Bronchial epithelial cell (primary cell): Measurements from ENCODE around the gene TRAPPC2L. TPM values are rescaled to one million over a fixed set of nuclear protein-coding genes. Genes with fewer than 3 reads are reported as not detected.

Experiments
- DNase-seq: peaks from one replicate; pipeline ENCODE4 v3.0.0-alpha.2; 2010; ENCODE audit warnings: low read depth
- FAIRE-seq: peaks from 2 replicates; lab custom pipeline; 2011; peaks lifted over from hg19 to GRCh38; lab: Jason Lieb, UNC
- H3K27me3 ChIP-seq: 2 replicates; pipeline ENCODE4 v1.5.1; 2011; ENCODE audit warnings: low read length; ENCODE audit not compliant: control insufficient read depth, insufficient read depth
- H3K36me3 ChIP-seq: 2 replicates; pipeline ENCODE4 v1.5.1; 2011; ENCODE audit warnings: low read length; ENCODE audit not compliant: control insufficient read depth, insufficient read depth
- H3K4me3 ChIP-seq: 2 replicates; pipeline ENCODE4 v1.5.1; 2011; ENCODE audit warnings: mild to moderate bottlenecking, low read depth, low read length, control low read depth
- total RNA-seq: library from RNA; depleted of rRNA; stranded (reverse); fragments of >200 nt; gene quantifications from 2 replicates; pipeline ENCODE4 v1.2.1, GENCODE V29; 2014
- TF ChIP-seq, protein P1 (sequence below): IDR thresholded peaks from 2 replicates; pipeline ENCODE4 v1.5.1; 2011; ENCODE audit warnings: mild to moderate bottlenecking, moderate library complexity, low read length, control low read depth, inconsistent platforms; ENCODE audit not compliant: insufficient read depth, severe bottlenecking

Gene TRAPPC2L
- total RNA-seq, 1 donor from 2014 or later = 65.0 TPM

DNA sequence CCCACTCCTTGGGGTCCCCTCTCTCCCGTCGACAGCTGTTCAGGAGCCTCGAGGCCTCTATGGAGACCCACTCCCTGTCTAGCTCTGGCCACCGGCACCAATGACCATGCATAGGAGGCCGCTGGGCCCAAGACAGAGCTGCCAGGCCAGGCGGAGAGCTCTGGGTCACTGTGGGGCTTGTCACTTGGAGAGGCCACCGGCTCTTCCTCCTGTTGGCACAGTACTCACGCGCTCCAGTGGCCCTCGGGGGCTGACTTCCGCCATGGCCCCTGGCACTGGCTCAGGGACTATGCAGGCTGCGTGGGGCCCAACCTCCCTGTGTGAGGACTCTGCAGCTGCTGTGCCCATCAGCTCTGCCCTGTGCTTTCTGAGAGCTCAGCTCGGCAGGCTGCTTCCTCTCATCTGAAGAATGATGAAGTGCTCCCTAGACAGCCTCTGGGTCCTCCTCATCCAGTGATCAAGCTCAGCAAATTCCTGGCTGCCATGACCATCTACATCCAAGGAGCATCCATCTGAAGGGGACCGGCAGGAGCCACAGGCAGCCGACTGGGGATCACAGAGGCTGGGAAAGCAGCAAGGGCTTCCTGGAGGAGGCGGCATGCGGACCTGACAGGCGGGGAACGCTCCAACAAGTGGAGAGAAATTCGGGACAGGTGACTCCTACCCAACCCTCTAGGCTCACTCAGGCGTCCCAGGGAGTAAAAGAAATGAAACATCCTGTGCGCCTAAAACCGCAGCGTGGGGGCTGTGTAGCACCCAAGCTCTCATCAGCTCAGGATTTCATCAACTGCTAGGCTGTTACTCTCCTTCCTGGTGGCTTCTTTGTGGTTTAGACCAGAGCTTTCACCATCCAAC is 17.0 kb upstream of the TRAPPC2L start:
- TF ChIP-seq, protein P1, sequence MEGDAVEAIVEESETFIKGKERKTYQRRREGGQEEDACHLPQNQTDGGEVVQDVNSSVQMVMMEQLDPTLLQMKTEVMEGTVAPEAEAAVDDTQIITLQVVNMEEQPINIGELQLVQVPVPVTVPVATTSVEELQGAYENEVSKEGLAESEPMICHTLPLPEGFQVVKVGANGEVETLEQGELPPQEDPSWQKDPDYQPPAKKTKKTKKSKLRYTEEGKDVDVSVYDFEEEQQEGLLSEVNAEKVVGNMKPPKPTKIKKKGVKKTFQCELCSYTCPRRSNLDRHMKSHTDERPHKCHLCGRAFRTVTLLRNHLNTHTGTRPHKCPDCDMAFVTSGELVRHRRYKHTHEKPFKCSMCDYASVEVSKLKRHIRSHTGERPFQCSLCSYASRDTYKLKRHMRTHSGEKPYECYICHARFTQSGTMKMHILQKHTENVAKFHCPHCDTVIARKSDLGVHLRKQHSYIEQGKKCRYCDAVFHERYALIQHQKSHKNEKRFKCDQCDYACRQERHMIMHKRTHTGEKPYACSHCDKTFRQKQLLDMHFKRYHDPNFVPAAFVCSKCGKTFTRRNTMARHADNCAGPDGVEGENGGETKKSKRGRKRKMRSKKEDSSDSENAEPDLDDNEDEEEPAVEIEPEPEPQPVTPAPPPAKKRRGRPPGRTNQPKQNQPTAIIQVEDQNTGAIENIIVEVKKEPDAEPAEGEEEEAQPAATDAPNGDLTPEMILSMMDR = no peak
- H3K27me3 ChIP-seq = no peaks in the 10 kb centered on the region
- no peak for DNase-seq
- peaks cover 21% of the 10 kb centered on the region for H3K36me3 ChIP-seq
- no peak overlapping the region for H3K4me3 ChIP-seq
- FAIRE-seq = no peak

DNA sequence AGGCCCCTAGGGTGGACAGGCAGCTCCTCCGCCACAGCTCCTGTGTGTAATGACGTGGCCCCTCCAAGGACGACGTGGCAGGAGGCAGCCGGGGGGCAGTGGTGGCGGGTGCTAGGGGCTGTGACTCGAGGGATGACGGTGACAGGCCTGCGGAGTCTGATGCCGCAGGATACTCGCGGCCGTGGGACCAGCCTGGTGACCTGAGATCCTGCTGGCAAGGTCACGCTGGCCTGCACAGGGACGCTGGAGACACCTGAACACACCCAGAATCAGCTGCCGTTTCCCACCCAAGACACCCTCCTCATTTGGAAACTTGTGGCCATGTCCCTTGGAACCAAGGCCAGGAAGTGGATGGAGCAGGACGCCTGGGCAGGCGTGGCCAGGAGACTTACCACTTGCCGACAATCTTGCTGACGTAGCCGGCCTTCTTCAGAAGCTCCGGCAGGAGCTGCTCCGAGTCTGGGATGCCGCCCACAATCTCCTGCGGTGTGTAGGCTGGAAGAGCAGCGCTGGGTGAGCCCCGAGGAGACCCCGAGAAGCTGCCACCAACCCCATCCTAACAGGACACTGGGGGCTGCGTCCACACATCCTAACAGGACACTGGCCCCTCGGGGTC is 16.2 kb upstream of the TRAPPC2L start:
- Histone ChIP-seq H3K4me3 (no peak overlapping the region), H3K36me3 (peaks cover 17% of the 10 kb centered on the region), H3K27me3 (no peaks in the 10 kb centered on the region)
- FAIRE-seq (no peak), DNase-seq (no peak)
- TF ChIP-seq, protein P1 = no peak

DNA sequence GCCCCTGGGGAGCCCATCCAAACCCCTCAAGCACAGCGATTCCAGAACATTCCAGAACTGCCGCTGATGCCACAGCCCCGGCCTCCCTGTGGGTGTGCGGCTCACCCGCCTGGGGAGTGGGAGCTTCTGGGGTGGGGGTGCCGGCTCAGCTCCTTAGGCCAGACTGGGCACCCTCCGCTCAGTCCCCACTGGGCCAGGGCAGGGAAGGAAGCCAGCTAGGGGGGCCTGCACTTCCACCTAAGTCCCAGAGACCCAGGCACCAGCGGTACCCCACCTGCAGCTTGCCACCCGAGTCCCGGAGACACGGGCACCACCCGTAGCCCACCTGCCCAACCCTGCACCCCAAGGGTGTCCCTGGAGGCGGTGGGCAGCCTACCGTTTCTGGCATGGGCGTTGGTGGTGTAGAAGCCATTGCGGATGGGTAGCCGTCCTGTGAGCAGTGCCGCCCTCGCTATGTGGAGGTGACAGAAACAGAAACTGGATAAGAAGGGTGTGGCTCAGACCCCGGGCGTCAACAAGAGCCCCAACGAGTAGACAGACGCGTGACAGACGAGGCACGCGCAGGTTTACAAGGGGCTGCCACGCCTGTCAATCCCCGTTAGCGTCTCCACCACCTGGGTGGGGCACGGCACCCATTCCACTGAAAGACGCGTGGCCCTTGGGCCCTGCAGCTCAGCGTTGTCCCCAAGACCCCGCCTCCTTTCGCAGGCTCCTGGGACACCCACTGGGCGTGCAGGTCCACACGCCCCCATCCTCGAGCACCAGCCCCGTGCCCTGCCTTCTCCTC is 15.2 kb upstream of the TRAPPC2L start:
- TF ChIP-seq, protein P1 = no peak
- Histone ChIP-seq H3K4me3 (no peak overlapping the region), H3K27me3 (no peaks in the 10 kb centered on the region), H3K36me3 (peaks cover 17% of the 10 kb centered on the region)
- DNase-seq (no peak), FAIRE-seq (no peak)

DNA sequence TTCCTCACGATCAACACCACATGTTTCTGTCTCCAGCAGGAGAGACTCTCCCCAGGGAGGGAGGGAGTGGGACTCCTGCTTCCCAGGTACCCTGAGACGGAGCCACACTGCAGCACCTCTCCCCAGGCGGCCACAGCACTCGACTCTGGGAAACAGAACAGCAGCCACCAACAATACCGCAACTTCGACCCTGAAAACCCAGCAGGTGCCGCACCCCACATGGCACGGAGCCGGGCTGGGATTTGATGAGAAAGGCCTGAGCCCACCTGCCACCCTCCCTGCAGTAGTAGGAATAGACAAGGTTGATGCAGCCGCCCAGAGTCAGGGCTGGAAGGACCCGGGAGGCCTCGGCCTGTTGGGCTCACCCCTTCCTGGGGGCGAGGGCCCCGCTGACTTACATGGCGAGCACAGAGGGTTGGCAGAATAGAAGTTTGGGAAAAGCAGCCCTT is 14.6 kb upstream of the TRAPPC2L start:
- no peak for FAIRE-seq
- Histone ChIP-seq H3K4me3 (no peak overlapping the region), H3K27me3 (no peaks in the 10 kb centered on the region), H3K36me3 (peaks cover 18% of the 10 kb centered on the region)
- no peak for DNase-seq
- TF ChIP-seq, protein P1 = no peak

DNA sequence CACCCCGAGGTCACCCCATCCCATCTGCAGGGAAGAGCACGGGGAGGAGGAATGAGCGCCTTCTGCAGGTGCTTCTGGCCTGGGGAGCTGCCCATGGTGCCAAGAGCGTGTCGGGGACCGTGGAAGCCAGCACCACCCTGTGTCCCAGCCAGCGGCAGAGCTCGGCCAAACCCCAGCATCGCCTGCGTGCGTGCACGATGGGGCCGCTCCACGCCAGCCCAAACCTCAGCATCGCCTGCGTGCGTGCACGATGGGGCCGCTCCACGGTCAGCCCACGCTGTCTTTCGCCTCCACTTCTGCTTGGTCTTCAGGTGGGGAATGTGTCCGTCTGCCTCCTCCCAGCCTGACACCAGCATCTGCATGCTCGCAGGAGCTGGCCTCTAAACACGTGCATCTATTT is 14.1 kb upstream of the TRAPPC2L start:
- DNase-seq = no peak
- FAIRE-seq = no peak
- no peak overlapping the region for H3K4me3 ChIP-seq
- H3K36me3 ChIP-seq = peaks cover 18% of the 10 kb centered on the region
- TF ChIP-seq, protein P1 = no peak
- no peaks in the 10 kb centered on the region for H3K27me3 ChIP-seq
